Measurements from ENCODE around the gene IFI44. TPM values are rescaled to one million over a fixed set of nuclear protein-coding genes. Genes with fewer than 3 reads are reported as not detected.

IFI44 gene
- total RNA-seq, 2 experiments from 2014 or later, result not detected

- Histone ChIP-seq H2AFZ (ENCODE audit: low read length) (no peak overlapping the region), H4K20me1 (ENCODE audit: insufficient read depth, low read length) (no peaks in the 10 kb centered on the region), H3K9me3 (ENCODE audit: low read length) (no peaks in the 10 kb centered on the region), H3K4me1 (ENCODE audit: insufficient read depth, low read length, poor library complexity, severe bottlenecking) (no peaks in the 10 kb centered on the region), H3K4me3 (ENCODE audit: low read depth, low read length, poor library complexity, severe bottlenecking) (no peak overlapping the region), H3K4me2 (ENCODE audit: low read length) (no peak overlapping the region), H3K36me3 (ENCODE audit: insufficient read depth, low read length) (no peaks in the 10 kb centered on the region), H3K9me2 (ENCODE audit: insufficient read depth, low read length) (no peaks in the 10 kb centered on the region), H3K27ac (ENCODE audit: low read depth, low read length, poor library complexity, severe bottlenecking) (no peak overlapping the region), H3K79me2 (ENCODE audit: insufficient read depth, low read depth, low read length) (no peaks in the 10 kb centered on the region)
- CTCF ChIA-PET (ENCODE audit: unreplicated experiment), result no interaction called here
- POLR2A ChIA-PET, result no interaction called here
- no peak for DNase-seq (ENCODE audit: low spot score)
- intact Hi-C loops (cut with micrococcal nuclease; ENCODE audit: unreplicated experiment), result no loop called here
- TF ChIP-seq CTCF (conservative IDR thresholded peaks at IDR 0.05; ENCODE audit: low read length) (no peak), EZH2phosphoT487 (IDR thresholded peaks at IDR 0.05; ENCODE audit: borderline replicate concordance, low read depth, low read length) (no peak)
- no TSS peak for BruUV-seq (replicated peaks)
These were observed 19.0 kb upstream of the IFI44 start for GRCh38 chr1:78630600-78630999.

GRCh38 chr1:78633209-78633608 is 16.4 kb upstream of the IFI44 start:
- no peak for TF ChIP-seq CTCF (conservative IDR thresholded peaks at IDR 0.05; ENCODE audit: low read length)
- H3K27ac ChIP-seq (ENCODE audit: low read depth, low read length, poor library complexity, severe bottlenecking), result no peak overlapping the region
- H3K4me2 ChIP-seq (ENCODE audit: low read length), result no peak overlapping the region
- H3K9me2 ChIP-seq (ENCODE audit: insufficient read depth, low read length), result no peaks in the 10 kb centered on the region
- ChIA-PET POLR2A (no interaction called here), CTCF (ENCODE audit: unreplicated experiment) (no interaction called here)
- intact Hi-C loops (cut with micrococcal nuclease; ENCODE audit: unreplicated experiment), result no loop called here
- no peaks in the 10 kb centered on the region for H3K36me3 ChIP-seq (ENCODE audit: insufficient read depth, low read length)
- H3K4me1 ChIP-seq (ENCODE audit: insufficient read depth, low read length, poor library complexity, severe bottlenecking), result no peaks in the 10 kb centered on the region
- H3K4me3 ChIP-seq (ENCODE audit: low read depth, low read length, poor library complexity, severe bottlenecking), result no peak overlapping the region
- H4K20me1 ChIP-seq (ENCODE audit: insufficient read depth, low read length), result no peaks in the 10 kb centered on the region
- no peaks in the 10 kb centered on the region for H3K79me2 ChIP-seq (ENCODE audit: insufficient read depth, low read depth, low read length)
- H2AFZ ChIP-seq (ENCODE audit: low read length), result no peak overlapping the region
- BruUV-seq (replicated peaks), result no TSS peak
- no peak for DNase-seq (ENCODE audit: low spot score)
- H3K9me3 ChIP-seq (ENCODE audit: low read length), result no peaks in the 10 kb centered on the region

GRCh38 chr1:78640462-78640861 is 9.2 kb upstream of the IFI44 start:
- Histone ChIP-seq H3K4me2 (ENCODE audit: low read length) (no peak overlapping the region), H3K4me3 (ENCODE audit: low read depth, low read length, poor library complexity, severe bottlenecking) (no peak overlapping the region), H3K79me2 (ENCODE audit: insufficient read depth, low read depth, low read length) (no peaks in the 10 kb centered on the region), H3K9me3 (ENCODE audit: low read length) (no peaks in the 10 kb centered on the region), H3K9me2 (ENCODE audit: insufficient read depth, low read length) (no peaks in the 10 kb centered on the region), H3K36me3 (ENCODE audit: insufficient read depth, low read length) (no peaks in the 10 kb centered on the region), H4K20me1 (ENCODE audit: insufficient read depth, low read length) (no peaks in the 10 kb centered on the region), H2AFZ (ENCODE audit: low read length) (no peak overlapping the region), H3K4me1 (ENCODE audit: insufficient read depth, low read length, poor library complexity, severe bottlenecking) (no peaks in the 10 kb centered on the region), H3K27ac (ENCODE audit: low read depth, low read length, poor library complexity, severe bottlenecking) (no peak overlapping the region)
- POLR2A ChIA-PET, result no interaction called here
- TF ChIP-seq CTCF (conservative IDR thresholded peaks at IDR 0.05; ENCODE audit: low read length) (no peak), EZH2phosphoT487 (IDR thresholded peaks at IDR 0.05; ENCODE audit: borderline replicate concordance, low read depth, low read length) (no peak)
- CTCF ChIA-PET (ENCODE audit: unreplicated experiment), result no interaction called here
- no TSS peak for BruUV-seq (replicated peaks)
- DNase-seq (ENCODE audit: low spot score), result no peak
- intact Hi-C loops (cut with micrococcal nuclease; ENCODE audit: unreplicated experiment), result no loop called here

Measured in OCI-LY7 (cell line).